ENCODE results near the gene OTULINL. TPM values are rescaled to one million over a fixed set of nuclear protein-coding genes. Genes with fewer than 3 reads are reported as not detected.

The OTULINL gene
- polyA plus RNA-seq, 1 of the 3 experiments (the other 2 are of a cell fraction) = 0.26 TPM

DNA sequence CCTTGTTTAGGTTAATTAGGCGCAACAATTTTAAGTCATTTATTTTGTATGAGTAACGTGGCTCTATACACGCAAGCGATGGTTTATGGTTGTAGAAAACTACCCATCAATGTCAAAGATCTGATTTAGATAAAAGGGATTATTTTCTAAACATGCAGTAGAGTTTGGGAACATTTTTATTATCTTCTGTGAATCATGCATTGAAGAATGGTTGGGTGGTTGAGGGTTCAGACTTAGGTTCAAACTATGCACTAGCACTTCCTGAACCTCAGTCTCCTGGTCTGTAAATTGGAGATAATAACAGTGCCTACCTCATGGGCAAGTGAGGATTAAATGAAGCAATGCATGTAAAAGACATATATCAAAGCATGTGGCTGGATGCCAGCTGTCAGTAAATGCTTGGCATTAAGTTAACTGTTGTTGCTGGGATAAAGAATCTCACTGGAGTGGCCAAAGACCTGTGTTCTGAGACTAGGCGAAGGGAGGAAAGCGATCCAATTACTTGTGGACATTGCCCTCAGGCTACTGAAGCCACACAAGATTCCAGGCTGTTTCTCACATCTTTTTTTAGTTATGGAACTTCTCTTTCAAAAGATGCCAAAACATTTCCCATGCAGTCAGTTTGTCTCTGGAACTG lies 1.1 kb upstream of the OTULINL start:
- H3F3A ChIP-seq (replicated peaks; ENCODE audit: insufficient read depth) = no peaks in the 10 kb centered on the region
- H3K4me2 ChIP-seq = no peak overlapping the region
- no peaks in the 10 kb centered on the region for H3K36me3 ChIP-seq (replicated peaks in 1 of 2; ENCODE audit: control insufficient read depth in 1 of 2, insufficient read depth in 2 of 2, low read length in 1 of 2)
- no peaks in the 10 kb centered on the region for H3K9me2 ChIP-seq
- no peaks in the 10 kb centered on the region for H4K20me1 ChIP-seq (ENCODE audit: insufficient read depth)
- no peak overlapping the region for H3K9ac ChIP-seq
- no peaks in the 10 kb centered on the region for H3K9me3 ChIP-seq
- POLR2A ChIA-PET = no interaction called here
- peaks cover 0 to 16% of the 10 kb centered on the region in 2 experiments; a peak in 1 of 4 replicates for H3K4me1 ChIP-seq (ENCODE audit: control insufficient read depth in 1 of 2, insufficient read depth in 2 of 2, low read depth in 1 of 2, low read length in 1 of 2)
- DNase-seq = no peak
- H3K79me2 ChIP-seq (ENCODE audit: insufficient read depth) = no peaks in the 10 kb centered on the region
- H3K27me3 ChIP-seq (ENCODE audit: insufficient read depth) = peaks cover 54% of the 10 kb centered on the region; the same call in 1 of the 2 replicates
- CTCF ChIA-PET = no interaction called here
- TF ChIP-seq ELF1 (IDR thresholded peaks at IDR 0.05) (no peak), TEAD4 (IDR thresholded peaks at IDR 0.05; ENCODE audit: borderline replicate concordance, insufficient read depth) (no peak), CHD2 (IDR thresholded peaks at IDR 0.05; ENCODE audit: low read length, partially characterized antibody) (no peak), RXRA (IDR thresholded peaks at IDR 0.05; ENCODE audit: borderline replicate concordance, low read depth) (no peak), SIN3A (IDR thresholded peaks at IDR 0.05; ENCODE audit: borderline replicate concordance, low read depth, low read length) (no peak), JUND (IDR thresholded peaks at IDR 0.05) (no peak), EP300 (IDR thresholded peaks at IDR 0.05; ENCODE audit: borderline replicate concordance in 1 of 2, low read depth in 1 of 2, low read length in 1 of 2) (no peak), RCOR1 (IDR thresholded peaks at IDR 0.05; ENCODE audit: low read length) (no peak), NFIC (IDR thresholded peaks at IDR 0.05; ENCODE audit: borderline replicate concordance) (no peak), FOXM1 (IDR thresholded peaks at IDR 0.05; ENCODE audit: low read depth) (no peak), TAF1 (IDR thresholded peaks at IDR 0.05; ENCODE audit: borderline replicate concordance, low read depth, low read length) (no peak), FOSL2 (IDR thresholded peaks at IDR 0.05; ENCODE audit: borderline replicate concordance, low read depth) (no peak), POLR2AphosphoS5 (IDR thresholded peaks at IDR 0.05; ENCODE audit: low read depth, low read length) (no peak), MEF2A (IDR thresholded peaks at IDR 0.05; ENCODE audit: borderline replicate concordance, low read depth) (no peak)
- TF ChIP-seq, protein P1, sequence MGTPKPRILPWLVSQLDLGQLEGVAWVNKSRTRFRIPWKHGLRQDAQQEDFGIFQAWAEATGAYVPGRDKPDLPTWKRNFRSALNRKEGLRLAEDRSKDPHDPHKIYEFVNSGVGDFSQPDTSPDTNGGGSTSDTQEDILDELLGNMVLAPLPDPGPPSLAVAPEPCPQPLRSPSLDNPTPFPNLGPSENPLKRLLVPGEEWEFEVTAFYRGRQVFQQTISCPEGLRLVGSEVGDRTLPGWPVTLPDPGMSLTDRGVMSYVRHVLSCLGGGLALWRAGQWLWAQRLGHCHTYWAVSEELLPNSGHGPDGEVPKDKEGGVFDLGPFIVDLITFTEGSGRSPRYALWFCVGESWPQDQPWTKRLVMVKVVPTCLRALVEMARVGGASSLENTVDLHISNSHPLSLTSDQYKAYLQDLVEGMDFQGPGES (IDR thresholded peaks at IDR 0.05; ENCODE audit: low read depth, low read length) = no peak
- TF ChIP-seq, protein P2, sequence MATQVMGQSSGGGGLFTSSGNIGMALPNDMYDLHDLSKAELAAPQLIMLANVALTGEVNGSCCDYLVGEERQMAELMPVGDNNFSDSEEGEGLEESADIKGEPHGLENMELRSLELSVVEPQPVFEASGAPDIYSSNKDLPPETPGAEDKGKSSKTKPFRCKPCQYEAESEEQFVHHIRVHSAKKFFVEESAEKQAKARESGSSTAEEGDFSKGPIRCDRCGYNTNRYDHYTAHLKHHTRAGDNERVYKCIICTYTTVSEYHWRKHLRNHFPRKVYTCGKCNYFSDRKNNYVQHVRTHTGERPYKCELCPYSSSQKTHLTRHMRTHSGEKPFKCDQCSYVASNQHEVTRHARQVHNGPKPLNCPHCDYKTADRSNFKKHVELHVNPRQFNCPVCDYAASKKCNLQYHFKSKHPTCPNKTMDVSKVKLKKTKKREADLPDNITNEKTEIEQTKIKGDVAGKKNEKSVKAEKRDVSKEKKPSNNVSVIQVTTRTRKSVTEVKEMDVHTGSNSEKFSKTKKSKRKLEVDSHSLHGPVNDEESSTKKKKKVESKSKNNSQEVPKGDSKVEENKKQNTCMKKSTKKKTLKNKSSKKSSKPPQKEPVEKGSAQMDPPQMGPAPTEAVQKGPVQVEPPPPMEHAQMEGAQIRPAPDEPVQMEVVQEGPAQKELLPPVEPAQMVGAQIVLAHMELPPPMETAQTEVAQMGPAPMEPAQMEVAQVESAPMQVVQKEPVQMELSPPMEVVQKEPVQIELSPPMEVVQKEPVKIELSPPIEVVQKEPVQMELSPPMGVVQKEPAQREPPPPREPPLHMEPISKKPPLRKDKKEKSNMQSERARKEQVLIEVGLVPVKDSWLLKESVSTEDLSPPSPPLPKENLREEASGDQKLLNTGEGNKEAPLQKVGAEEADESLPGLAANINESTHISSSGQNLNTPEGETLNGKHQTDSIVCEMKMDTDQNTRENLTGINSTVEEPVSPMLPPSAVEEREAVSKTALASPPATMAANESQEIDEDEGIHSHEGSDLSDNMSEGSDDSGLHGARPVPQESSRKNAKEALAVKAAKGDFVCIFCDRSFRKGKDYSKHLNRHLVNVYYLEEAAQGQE (IDR thresholded peaks at IDR 0.05; ENCODE audit: low read depth, low read length) = no peak
- TF ChIP-seq, protein P3, sequence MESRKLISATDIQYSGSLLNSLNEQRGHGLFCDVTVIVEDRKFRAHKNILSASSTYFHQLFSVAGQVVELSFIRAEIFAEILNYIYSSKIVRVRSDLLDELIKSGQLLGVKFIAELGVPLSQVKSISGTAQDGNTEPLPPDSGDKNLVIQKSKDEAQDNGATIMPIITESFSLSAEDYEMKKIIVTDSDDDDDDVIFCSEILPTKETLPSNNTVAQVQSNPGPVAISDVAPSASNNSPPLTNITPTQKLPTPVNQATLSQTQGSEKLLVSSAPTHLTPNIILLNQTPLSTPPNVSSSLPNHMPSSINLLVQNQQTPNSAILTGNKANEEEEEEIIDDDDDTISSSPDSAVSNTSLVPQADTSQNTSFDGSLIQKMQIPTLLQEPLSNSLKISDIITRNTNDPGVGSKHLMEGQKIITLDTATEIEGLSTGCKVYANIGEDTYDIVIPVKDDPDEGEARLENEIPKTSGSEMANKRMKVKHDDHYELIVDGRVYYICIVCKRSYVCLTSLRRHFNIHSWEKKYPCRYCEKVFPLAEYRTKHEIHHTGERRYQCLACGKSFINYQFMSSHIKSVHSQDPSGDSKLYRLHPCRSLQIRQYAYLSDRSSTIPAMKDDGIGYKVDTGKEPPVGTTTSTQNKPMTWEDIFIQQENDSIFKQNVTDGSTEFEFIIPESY (IDR thresholded peaks at IDR 0.05; ENCODE audit: borderline replicate concordance, low read depth) = no peak
- TF ChIP-seq, protein P4, sequence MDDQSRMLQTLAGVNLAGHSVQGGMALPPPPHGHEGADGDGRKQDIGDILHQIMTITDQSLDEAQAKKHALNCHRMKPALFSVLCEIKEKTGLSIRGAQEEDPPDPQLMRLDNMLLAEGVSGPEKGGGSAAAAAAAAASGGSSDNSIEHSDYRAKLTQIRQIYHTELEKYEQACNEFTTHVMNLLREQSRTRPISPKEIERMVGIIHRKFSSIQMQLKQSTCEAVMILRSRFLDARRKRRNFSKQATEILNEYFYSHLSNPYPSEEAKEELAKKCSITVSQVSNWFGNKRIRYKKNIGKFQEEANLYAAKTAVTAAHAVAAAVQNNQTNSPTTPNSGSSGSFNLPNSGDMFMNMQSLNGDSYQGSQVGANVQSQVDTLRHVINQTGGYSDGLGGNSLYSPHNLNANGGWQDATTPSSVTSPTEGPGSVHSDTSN (IDR thresholded peaks at IDR 0.05) = no peak; the same call in 1 of the 2 replicates
- TF ChIP-seq, protein P5, sequence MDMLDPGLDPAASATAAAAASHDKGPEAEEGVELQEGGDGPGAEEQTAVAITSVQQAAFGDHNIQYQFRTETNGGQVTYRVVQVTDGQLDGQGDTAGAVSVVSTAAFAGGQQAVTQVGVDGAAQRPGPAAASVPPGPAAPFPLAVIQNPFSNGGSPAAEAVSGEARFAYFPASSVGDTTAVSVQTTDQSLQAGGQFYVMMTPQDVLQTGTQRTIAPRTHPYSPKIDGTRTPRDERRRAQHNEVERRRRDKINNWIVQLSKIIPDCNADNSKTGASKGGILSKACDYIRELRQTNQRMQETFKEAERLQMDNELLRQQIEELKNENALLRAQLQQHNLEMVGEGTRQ (IDR thresholded peaks at IDR 0.05; ENCODE audit: borderline replicate concordance, low read depth, low read length) = no peak
- 90% methylated on average over 6 of the region's 6 CpGs for WGBS (ENCODE audit: low lambda C conversion rate)
- H3K27ac ChIP-seq (ENCODE audit: low read depth in 2 of 2, low read length in 1 of 2) = no peak overlapping the region; a peak in 1 of 4 replicates
- no peak overlapping the region for H2AFZ ChIP-seq (ENCODE audit: low read depth)
- H3K4me3 ChIP-seq (ENCODE audit: low read depth in 2 of 2, low read length in 1 of 2) = no peak overlapping the region
